GM19240 (cell line): ENCODE data around the gene PALM.
"Not testable (repeated sequence)": the region's sequence is repeated elsewhere in the genome, so short reads cannot be mapped to it uniquely, and the experiment has no call there.

ENCODE experiments used
- DNase-seq: peaks from one replicate; pipeline ENCODE4 v3.0.0; 2011; ENCODE audit warnings: low spot score; ENCODE audit not compliant: insufficient read length

PALM gene

GRCh38 chr19:732148-733069, 23.7 kb downstream of the PALM start:
- no peak for DNase-seq

- DNase-seq = no peak
Measured at GRCh38 chr19:734716-735115, 26.0 kb downstream of the PALM start.

- no peak for DNase-seq
Measured at GRCh38 chr19:736125-736524, 27.4 kb downstream of the PALM start.

GRCh38 chr19:737591-738093, 28.9 kb downstream of the PALM start:
- DNase-seq = peak; percentile 72

- DNase-seq = no peak
Measured at GRCh38 chr19:738509-739128, 29.9 kb downstream of the PALM start.

GRCh38 chr19:739998-740715, 31.4 kb downstream of the PALM start:
- DNase-seq = no peak

- DNase-seq = not testable (repeated sequence)
Measured at GRCh38 chr19:740816-741505, 32.2 kb downstream of the PALM start.

- no peak for DNase-seq
Measured at GRCh38 chr19:741506-742131, 32.9 kb downstream of the PALM start.

GRCh38 chr19:742540-743075, 33.9 kb downstream of the PALM start:
- no peak for DNase-seq

GRCh38 chr19:743168-743687, 34.5 kb downstream of the PALM start:
- no peak for DNase-seq

- DNase-seq = not testable (repeated sequence)
Measured at GRCh38 chr19:745138-745537, 36.4 kb downstream of the PALM start.

- no peak for DNase-seq
Measured at GRCh38 chr19:746208-746819, 37.6 kb downstream of the PALM start.

- no peak for DNase-seq
Measured at GRCh38 chr19:746956-747355, 38.2 kb downstream of the PALM start.

- DNase-seq = no peak
Measured at GRCh38 chr19:747432-748273, 38.9 kb downstream of the PALM start.

- DNase-seq = no peak
Measured at GRCh38 chr19:748274-748598, 39.5 kb downstream of the PALM start.

- DNase-seq = no peak
Measured at GRCh38 chr19:749811-750210, 41.1 kb downstream of the PALM start.

GRCh38 chr19:750640-751423, 42.1 kb downstream of the PALM start, which contains the start of gene MISP:
MISP (plus strand) TSS chr19:751112; CDS start chr19:756947, 5,835 bp downstream.
- no peak for DNase-seq
